ENCODE data around the gene ZNF281.

Gene ZNF281

GRCh38 chr1:200410566-200410878 is 686 bp upstream of the ZNF281 start:
- no peaks in the 10 kb centered on the region for H3K9me3 ChIP-seq (ENCODE audit: insufficient read depth, low read length)
- H3K4me3 ChIP-seq (ENCODE audit: low read length) = peak overlapping the region; percentile 88
- H3K27me3 ChIP-seq (ENCODE audit: low read depth, low read length) = no peaks in the 10 kb centered on the region
- peak overlapping the region; percentile 92 for H3K9ac ChIP-seq (ENCODE audit: low read length)
- H3K79me2 ChIP-seq (ENCODE audit: low read length) = peaks cover 43% of the 10 kb centered on the region
- H3K4me2 ChIP-seq (ENCODE audit: low read length) = peak overlapping the region; percentile 93
- peaks cover 35% of the 10 kb centered on the region for H3K36me3 ChIP-seq (replicated peaks; ENCODE audit: low read depth, low read length)
- peak overlapping the region; percentile 55 for H3K27ac ChIP-seq (ENCODE audit: low read length)
- TF ChIP-seq EZH2phosphoT487 (IDR thresholded peaks at IDR 0.05; ENCODE audit: low read depth) = no peak
- TF ChIP-seq CTCF (IDR thresholded peaks at IDR 0.05; ENCODE audit: low read depth, low read length) = no peak
- H3K4me1 ChIP-seq (ENCODE audit: low read length) = peaks cover 68% of the 10 kb centered on the region
- peak overlapping the region; percentile 82 for H2AFZ ChIP-seq (ENCODE audit: low read depth, low read length)
- H4K20me1 ChIP-seq (ENCODE audit: insufficient read depth, low read length) = peaks cover 36% of the 10 kb centered on the region

GRCh38 chr1:200409203-200409760 is 554 bp downstream of the ZNF281 start:
- Histone ChIP-seq H3K9ac (ENCODE audit: low read length) (peak overlapping the region; percentile 92), H3K36me3 (replicated peaks; ENCODE audit: low read depth, low read length) (peaks cover 38% of the 10 kb centered on the region), H3K4me2 (ENCODE audit: low read length) (peak overlapping the region; percentile 93), H3K4me3 (ENCODE audit: low read length) (peak overlapping the region; percentile 88), H2AFZ (ENCODE audit: low read depth, low read length) (peak overlapping the region; percentile 87), H4K20me1 (ENCODE audit: insufficient read depth, low read length) (peaks cover 40% of the 10 kb centered on the region), H3K4me1 (ENCODE audit: low read length) (peaks cover 58% of the 10 kb centered on the region), H3K79me2 (ENCODE audit: low read length) (peaks cover 54% of the 10 kb centered on the region), H3K9me3 (ENCODE audit: insufficient read depth, low read length) (no peaks in the 10 kb centered on the region), H3K27me3 (ENCODE audit: low read depth, low read length) (no peaks in the 10 kb centered on the region), H3K27ac (ENCODE audit: low read length) (peak overlapping the region; percentile 64)
- peak; percentile 20 for TF ChIP-seq CTCF (IDR thresholded peaks at IDR 0.05; ENCODE audit: low read depth, low read length)
- TF ChIP-seq EZH2phosphoT487 (IDR thresholded peaks at IDR 0.05; ENCODE audit: low read depth) = no peak

GRCh38 chr1:200406161-200406797 is 3.6 kb downstream of the ZNF281 start:
- Histone ChIP-seq H3K4me1 (ENCODE audit: low read length) (peaks cover 45% of the 10 kb centered on the region), H2AFZ (ENCODE audit: low read depth, low read length) (no peak overlapping the region), H3K9me3 (ENCODE audit: insufficient read depth, low read length) (no peaks in the 10 kb centered on the region), H3K36me3 (replicated peaks; ENCODE audit: low read depth, low read length) (peaks cover 46% of the 10 kb centered on the region), H3K4me2 (ENCODE audit: low read length) (peak overlapping the region; percentile 8; the same call in 1 of the 2 replicates), H3K27ac (ENCODE audit: low read length) (no peak overlapping the region), H3K9ac (ENCODE audit: low read length) (no peak overlapping the region), H3K27me3 (ENCODE audit: low read depth, low read length) (no peaks in the 10 kb centered on the region), H3K4me3 (ENCODE audit: low read length) (no peak overlapping the region), H3K79me2 (ENCODE audit: low read length) (peaks cover 77% of the 10 kb centered on the region), H4K20me1 (ENCODE audit: insufficient read depth, low read length) (peaks cover 40% of the 10 kb centered on the region)
- TF ChIP-seq CTCF (IDR thresholded peaks at IDR 0.05; ENCODE audit: low read depth, low read length) (no peak), EZH2phosphoT487 (IDR thresholded peaks at IDR 0.05; ENCODE audit: low read depth) (no peak)

GRCh38 chr1:200405264-200405663 is 4.6 kb downstream of the ZNF281 start:
- Histone ChIP-seq H3K27ac (ENCODE audit: low read length) (no peak overlapping the region), H3K9ac (ENCODE audit: low read length) (no peak overlapping the region), H3K9me3 (ENCODE audit: insufficient read depth, low read length) (no peaks in the 10 kb centered on the region), H3K27me3 (ENCODE audit: low read depth, low read length) (no peaks in the 10 kb centered on the region), H3K36me3 (replicated peaks; ENCODE audit: low read depth, low read length) (peaks cover 46% of the 10 kb centered on the region), H3K4me2 (ENCODE audit: low read length) (no peak overlapping the region; the same call in 1 of the 2 replicates), H3K4me1 (ENCODE audit: low read length) (peaks cover 35% of the 10 kb centered on the region), H3K79me2 (ENCODE audit: low read length) (peaks cover 81% of the 10 kb centered on the region), H2AFZ (ENCODE audit: low read depth, low read length) (no peak overlapping the region), H4K20me1 (ENCODE audit: insufficient read depth, low read length) (peaks cover 40% of the 10 kb centered on the region), H3K4me3 (ENCODE audit: low read length) (no peak overlapping the region)
- no peak for TF ChIP-seq EZH2phosphoT487 (IDR thresholded peaks at IDR 0.05; ENCODE audit: low read depth)
